Measurements from ENCODE around the gene SRSF5. TPM values are rescaled to one million over a fixed set of nuclear protein-coding genes. Genes with fewer than 3 reads are reported as not detected.

The SRSF5 gene
- total RNA-seq: 150 TPM

GRCh38 chr14:69766984-69767368 lies at the start of gene SRSF5:
SRSF5 (plus strand) TSS chr14:69767142; CDS start chr14:69768157, 1,015 bp downstream.

GRCh38 chr14:69796797-69797500 lies 30.0 kb downstream of the SRSF5 start, which contains the start of gene SLC10A1:
SLC10A1 (minus strand) TSS chr14:69797241; CDS start chr14:69797155, 86 bp downstream.

Small RNA genes lying within 50 kb of the gene (small RNA-seq; reads per million reads assigned to genes)
- not detected for gene RF00614

Other genes starting within 250 kb of the SRSF5 start
- gene CCDC177, start 192.3 kb upstream of the SRSF5 start, total RNA-seq: 5.3 TPM
- gene SUSD6, start 155.5 kb upstream of the SRSF5 start, total RNA-seq: 7.4 TPM
- not detected for gene SLC10A1, start 30.1 kb downstream of the SRSF5 start, total RNA-seq
- 33.7 TPM for gene SMOC1, start 112.3 kb downstream of the SRSF5 start, total RNA-seq

Measured in diencephalon (tissue), 1 donor.